HEK293 (cell line): Measurements from ENCODE around the gene EDAR.

Experiments
- CTCF ChIA-PET: fragments of 350-600 bp; formaldehyde crosslinking; extraction: SDS; loops from one replicate; lab custom pipeline; 2021; ENCODE audit warnings: antibody characterized with exemption; lab: Yijun Ruan, JAX
- POLR2A ChIA-PET: fragments of 300-600 bp; formaldehyde crosslinking; extraction: SDS; loops from one replicate; lab custom pipeline; 2020; ENCODE audit warnings: antibody characterized with exemption, inconsistent platforms; lab: Yijun Ruan, JAX
- H3K27ac ChIP-seq: fragments of 200-500 bp; sonication (Bioruptor generic); 2 replicates; pipeline ENCODE4 v1.5.1; 2014; ENCODE audit warnings: low read depth, low read length, control low read depth, inconsistent platforms; ENCODE audit errors: extremely low read depth
- H3K36me3 ChIP-seq, 2 experiments: fragments of 200-500 bp in 1 of 2; sonication (Bioruptor generic) in 1 of 2; 1 replicate in 1 of 2; 2 replicates in 1 of 2; pipeline ENCODE4 v1.5.1; 2014 to 2017; ENCODE audit warnings: inconsistent platforms in 2 of 2, low read length in 2 of 2; ENCODE audit not compliant: control insufficient read depth in 2 of 2, insufficient read depth in 1 of 2
- H3K4me1 ChIP-seq: fragments of 200-500 bp; sonication (Bioruptor generic); 2 replicates; pipeline ENCODE4 v1.5.1; 2014; ENCODE audit warnings: mild to moderate bottlenecking, low read length, inconsistent platforms; ENCODE audit not compliant: control insufficient read depth, insufficient read depth
- H3K4me3 ChIP-seq: 2 replicates; pipeline ENCODE4 v1.5.1; 2011; ENCODE audit warnings: low read depth, mild to moderate bottlenecking, control low read depth, low read length, moderate library complexity
- H3K9me3 ChIP-seq: fragments of 200-500 bp; sonication (Bioruptor generic); 2 replicates; pipeline ENCODE4 v1.5.1; 2014; ENCODE audit warnings: low read depth, low read length, inconsistent platforms; ENCODE audit not compliant: control insufficient read depth, insufficient read depth
- GLIS1 ChIP-seq: fragments of 450-650 bp; formaldehyde crosslinking; IDR thresholded peaks from 2 replicates; pipeline ENCODE4 v1.5.1; 2016; ENCODE audit warnings: missing biosample characterization, missing genetic modification characterization
- KLF16 ChIP-seq: fragments of 450-650 bp; formaldehyde crosslinking; IDR thresholded peaks from 2 replicates; pipeline ENCODE4 v1.5.1; 2017; ENCODE audit warnings: missing biosample characterization, missing genetic modification characterization
- TRIM28 ChIP-seq: IDR thresholded peaks from 2 replicates; pipeline ENCODE4 v1.6.1; 2011; ENCODE audit warnings: low read length, control low read depth, borderline replicate concordance
- WT1 ChIP-seq: fragments of 450-650 bp; formaldehyde crosslinking; IDR thresholded peaks from 2 replicates; pipeline ENCODE4 v1.5.1; 2016; ENCODE audit warnings: missing biosample characterization, missing genetic modification characterization
- ZNF10 ChIP-seq: fragments of 450-650 bp; formaldehyde crosslinking; IDR thresholded peaks from 2 replicates; pipeline ENCODE4 v1.5.1; 2017; ENCODE audit warnings: missing biosample characterization, missing genetic modification characterization
- ZNF184 ChIP-seq: fragments of 450-650 bp; IDR thresholded peaks from 2 replicates; pipeline ENCODE4 v1.5.1; 2018; ENCODE audit warnings: missing biosample characterization, mild to moderate bottlenecking, missing genetic modification characterization
- ZNF311 ChIP-seq: fragments of 450-650 bp; formaldehyde crosslinking; IDR thresholded peaks from 2 replicates; pipeline ENCODE4 v1.5.1; 2017; ENCODE audit warnings: missing biosample characterization, missing genetic modification characterization, borderline replicate concordance
- ZNF473 ChIP-seq: fragments of 450-650 bp; formaldehyde crosslinking; IDR thresholded peaks from 2 replicates; pipeline ENCODE4 v1.5.1; 2017; ENCODE audit warnings: missing biosample characterization, missing genetic modification characterization
- ZNF48 ChIP-seq: fragments of 450-650 bp; formaldehyde crosslinking; IDR thresholded peaks from 2 replicates; pipeline ENCODE4 v1.5.1; 2016; ENCODE audit warnings: missing biosample characterization, missing genetic modification characterization
- ZNF514 ChIP-seq: fragments of 450-650 bp; formaldehyde crosslinking; IDR thresholded peaks from 2 replicates; pipeline ENCODE4 v1.5.1; 2016; ENCODE audit warnings: missing biosample characterization, missing genetic modification characterization
- ZNF555 ChIP-seq: fragments of 450-650 bp; formaldehyde crosslinking; conservative IDR thresholded peaks from 2 replicates; pipeline ENCODE4 v1.5.1; 2017; ENCODE audit warnings: missing biosample characterization, mild to moderate bottlenecking, missing genetic modification characterization, inconsistent platforms
- ZNF621 ChIP-seq: fragments of 450-650 bp; formaldehyde crosslinking; IDR thresholded peaks from 2 replicates; pipeline ENCODE4 v1.5.1; 2017; ENCODE audit warnings: missing biosample characterization, missing genetic modification characterization
- ZNF624 ChIP-seq: fragments of 450-650 bp; formaldehyde crosslinking; IDR thresholded peaks from 2 replicates; pipeline ENCODE4 v1.5.1; 2017; ENCODE audit warnings: missing biosample characterization, missing genetic modification characterization
- ZNF654 ChIP-seq: fragments of 450-650 bp; formaldehyde crosslinking; IDR thresholded peaks from 2 replicates; pipeline ENCODE4 v1.5.1; 2016; ENCODE audit warnings: low read depth, missing biosample characterization, missing genetic modification characterization
- ZNF701 ChIP-seq: fragments of 450-650 bp; formaldehyde crosslinking; IDR thresholded peaks from 2 replicates; pipeline ENCODE4 v1.5.1; 2016; ENCODE audit warnings: missing biosample characterization, missing genetic modification characterization
- ZNF777 ChIP-seq: fragments of 450-650 bp; formaldehyde crosslinking; IDR thresholded peaks from 2 replicates; pipeline ENCODE4 v1.5.1; 2017; ENCODE audit warnings: missing biosample characterization, missing genetic modification characterization, borderline replicate concordance
- TF ChIP-seq, protein P1 (sequence below): fragments of 450-650 bp; IDR thresholded peaks from 2 replicates; pipeline ENCODE4 v1.5.1; 2018; ENCODE audit warnings: missing biosample characterization, missing genetic modification characterization
- TF ChIP-seq, protein P2 (sequence below): fragments of 450-650 bp; formaldehyde crosslinking; IDR thresholded peaks from 2 replicates; pipeline ENCODE4 v1.5.1; 2016; ENCODE audit warnings: missing biosample characterization, missing genetic modification characterization
- TF ChIP-seq, protein P3 (sequence below): fragments of 450-650 bp; formaldehyde crosslinking; IDR thresholded peaks from 2 replicates; pipeline ENCODE4 v1.5.1; 2016; ENCODE audit warnings: missing biosample characterization, missing genetic modification characterization
- TF ChIP-seq, protein P4 (sequence below): fragments of 450-650 bp; formaldehyde crosslinking; IDR thresholded peaks from 2 replicates; pipeline ENCODE4 v1.5.1; 2016; ENCODE audit warnings: missing biosample characterization, missing genetic modification characterization

The EDAR gene

DNA sequence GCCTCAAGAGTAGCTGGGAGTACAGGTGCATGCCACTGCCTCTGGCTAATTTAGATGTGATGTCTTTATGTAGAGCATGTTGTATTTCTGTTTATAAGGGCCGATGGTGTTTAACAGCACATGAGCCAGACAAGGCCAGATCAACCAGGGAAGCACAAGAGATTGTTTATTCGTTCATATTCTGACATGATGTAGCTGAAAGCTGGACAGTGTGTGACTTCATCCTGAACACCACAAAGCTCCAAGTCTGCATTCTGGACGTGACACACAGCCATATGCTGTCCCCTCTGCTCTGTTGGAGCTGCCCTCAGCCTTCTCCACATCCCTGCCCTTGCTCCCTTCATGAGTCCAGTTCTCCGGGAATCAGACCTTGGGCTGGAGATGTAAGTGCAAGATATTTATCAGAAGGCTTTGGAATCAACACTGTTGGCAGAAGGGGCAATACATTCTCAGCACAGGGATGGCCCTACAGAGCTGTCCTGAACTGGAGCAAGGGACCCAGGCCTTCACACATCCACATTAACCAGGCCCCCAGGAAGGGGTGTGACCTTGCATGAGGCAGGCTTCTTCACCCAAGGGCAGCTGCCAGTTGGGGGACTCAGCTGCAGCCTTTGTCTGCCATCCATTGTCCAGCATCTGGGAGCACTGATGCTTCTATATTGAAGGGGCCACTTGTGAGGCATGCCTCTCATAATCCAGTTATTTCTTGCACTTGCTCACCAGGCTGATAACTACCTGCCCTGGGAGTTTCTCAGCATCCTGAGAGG lies 38.5 kb downstream of the EDAR start:
- POLR2A ChIA-PET = interaction anchor here (0.6 kb wide), 1 partner anchor 10 kb away, joined by 5 read pairs; no protein-coding TSS in a partner anchor
- CTCF ChIA-PET = interaction anchor here (0.5 kb wide), 1 partner anchor 520 kb away, joined by 3 read pairs; no protein-coding TSS in a partner anchor
- H3K27ac ChIP-seq = no peak overlapping the region
- TF ChIP-seq KLF16 (no peak), ZNF311 (tag by site-specific recombination) (no peak), ZNF184 (tag by site-specific recombination) (no peak), ZNF473 (tag by site-specific recombination) (no peak), ZNF555 (tag by site-specific recombination) (no peak), ZNF10 (tag by site-specific recombination) (no peak), ZNF654 (tag by site-specific recombination) (no peak), ZNF621 (no peak), TRIM28 (no peak), ZNF777 (tag by site-specific recombination) (no peak)
- TF ChIP-seq, protein P1, sequence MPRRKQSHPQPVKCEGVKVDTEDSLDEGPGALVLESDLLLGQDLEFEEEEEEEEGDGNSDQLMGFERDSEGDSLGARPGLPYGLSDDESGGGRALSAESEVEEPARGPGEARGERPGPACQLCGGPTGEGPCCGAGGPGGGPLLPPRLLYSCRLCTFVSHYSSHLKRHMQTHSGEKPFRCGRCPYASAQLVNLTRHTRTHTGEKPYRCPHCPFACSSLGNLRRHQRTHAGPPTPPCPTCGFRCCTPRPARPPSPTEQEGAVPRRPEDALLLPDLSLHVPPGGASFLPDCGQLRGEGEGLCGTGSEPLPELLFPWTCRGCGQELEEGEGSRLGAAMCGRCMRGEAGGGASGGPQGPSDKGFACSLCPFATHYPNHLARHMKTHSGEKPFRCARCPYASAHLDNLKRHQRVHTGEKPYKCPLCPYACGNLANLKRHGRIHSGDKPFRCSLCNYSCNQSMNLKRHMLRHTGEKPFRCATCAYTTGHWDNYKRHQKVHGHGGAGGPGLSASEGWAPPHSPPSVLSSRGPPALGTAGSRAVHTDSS = no peak
- TF ChIP-seq, protein P2, sequence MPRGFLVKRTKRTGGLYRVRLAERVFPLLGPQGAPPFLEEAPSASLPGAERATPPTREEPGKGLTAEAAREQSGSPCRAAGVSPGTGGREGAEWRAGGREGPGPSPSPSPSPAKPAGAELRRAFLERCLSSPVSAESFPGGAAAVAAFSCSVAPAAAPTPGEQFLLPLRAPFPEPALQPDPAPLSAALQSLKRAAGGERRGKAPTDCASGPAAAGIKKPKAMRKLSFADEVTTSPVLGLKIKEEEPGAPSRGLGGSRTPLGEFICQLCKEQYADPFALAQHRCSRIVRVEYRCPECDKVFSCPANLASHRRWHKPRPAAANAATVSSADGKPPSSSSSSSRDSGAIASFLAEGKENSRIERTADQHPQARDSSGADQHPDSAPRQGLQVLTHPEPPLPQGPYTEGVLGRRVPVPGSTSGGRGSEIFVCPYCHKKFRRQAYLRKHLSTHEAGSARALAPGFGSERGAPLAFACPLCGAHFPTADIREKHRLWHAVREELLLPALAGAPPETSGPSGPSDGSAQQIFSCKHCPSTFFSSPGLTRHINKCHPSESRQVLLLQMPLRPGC (tag by site-specific recombination) = no peak
- TF ChIP-seq, protein P3, sequence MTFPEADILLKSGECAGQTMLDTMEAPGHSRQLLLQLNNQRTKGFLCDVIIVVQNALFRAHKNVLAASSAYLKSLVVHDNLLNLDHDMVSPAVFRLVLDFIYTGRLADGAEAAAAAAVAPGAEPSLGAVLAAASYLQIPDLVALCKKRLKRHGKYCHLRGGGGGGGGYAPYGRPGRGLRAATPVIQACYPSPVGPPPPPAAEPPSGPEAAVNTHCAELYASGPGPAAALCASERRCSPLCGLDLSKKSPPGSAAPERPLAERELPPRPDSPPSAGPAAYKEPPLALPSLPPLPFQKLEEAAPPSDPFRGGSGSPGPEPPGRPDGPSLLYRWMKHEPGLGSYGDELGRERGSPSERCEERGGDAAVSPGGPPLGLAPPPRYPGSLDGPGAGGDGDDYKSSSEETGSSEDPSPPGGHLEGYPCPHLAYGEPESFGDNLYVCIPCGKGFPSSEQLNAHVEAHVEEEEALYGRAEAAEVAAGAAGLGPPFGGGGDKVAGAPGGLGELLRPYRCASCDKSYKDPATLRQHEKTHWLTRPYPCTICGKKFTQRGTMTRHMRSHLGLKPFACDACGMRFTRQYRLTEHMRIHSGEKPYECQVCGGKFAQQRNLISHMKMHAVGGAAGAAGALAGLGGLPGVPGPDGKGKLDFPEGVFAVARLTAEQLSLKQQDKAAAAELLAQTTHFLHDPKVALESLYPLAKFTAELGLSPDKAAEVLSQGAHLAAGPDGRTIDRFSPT (tag by site-specific recombination) = no peak
- TF ChIP-seq, all 188 proteins: peak for 0
- no peaks in the 10 kb centered on the region for H3K36me3 ChIP-seq
- no peaks in the 10 kb centered on the region for H3K4me1 ChIP-seq
- no peak overlapping the region for H3K4me3 ChIP-seq
- H3K9me3 ChIP-seq = no peaks in the 10 kb centered on the region

DNA sequence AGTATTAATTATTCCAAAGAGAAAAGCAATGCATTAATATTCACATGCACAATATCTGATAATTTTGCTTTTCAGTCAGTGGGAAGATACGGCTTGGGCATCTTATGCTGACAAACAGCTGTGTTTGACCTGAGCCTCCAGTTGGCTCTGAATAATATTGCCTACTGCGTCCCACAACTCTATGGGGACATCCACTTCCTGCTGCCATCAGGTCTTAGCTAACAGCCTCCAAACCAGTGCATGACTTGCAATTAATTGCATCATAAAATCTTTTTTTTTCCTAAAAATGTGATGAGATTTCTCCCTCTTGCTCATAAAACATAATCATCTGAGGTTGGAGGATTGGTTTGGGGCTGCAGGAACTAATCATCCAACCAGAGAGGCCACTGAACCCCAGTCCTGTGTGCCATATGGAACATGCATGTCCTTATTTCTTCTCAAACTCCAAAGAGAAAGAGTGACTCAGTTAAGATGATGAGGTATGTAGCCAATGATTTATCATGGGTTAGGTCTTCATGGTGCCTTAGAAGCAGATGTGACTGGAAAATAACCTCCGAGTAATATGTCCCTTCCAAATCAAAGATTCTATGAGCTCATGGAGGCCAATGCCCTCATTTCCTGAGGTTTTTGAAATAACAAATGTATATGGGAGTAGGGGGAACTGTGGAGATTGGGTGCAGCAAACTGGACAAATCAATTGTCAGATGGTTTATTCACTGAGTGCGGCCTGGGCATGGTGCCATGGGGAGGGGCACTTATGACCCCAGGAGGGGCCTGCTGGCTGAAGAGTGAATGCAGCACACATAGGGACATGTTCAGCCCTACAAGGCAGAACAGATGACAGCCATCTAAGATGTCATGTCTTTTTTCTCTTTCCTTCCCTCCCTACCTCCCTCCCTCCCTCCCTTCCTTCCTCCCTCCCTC lies 39.4 kb downstream of the EDAR start:
- CTCF ChIA-PET = interaction anchor here (1.3 kb wide), 1 partner anchor 39 kb away, joined by 3 read pairs; no protein-coding TSS in a partner anchor
- H3K9me3 ChIP-seq = no peaks in the 10 kb centered on the region
- POLR2A ChIA-PET = interaction anchor here (0.6 kb wide), 1 partner anchor 9 kb away, joined by 5 read pairs; no protein-coding TSS in a partner anchor

More for the DNA sequence above, 39.4 kb downstream of the EDAR start:
- Histone ChIP-seq H3K36me3 (no peaks in the 10 kb centered on the region), H3K4me3 (no peak overlapping the region)
- TF ChIP-seq, protein P4, sequence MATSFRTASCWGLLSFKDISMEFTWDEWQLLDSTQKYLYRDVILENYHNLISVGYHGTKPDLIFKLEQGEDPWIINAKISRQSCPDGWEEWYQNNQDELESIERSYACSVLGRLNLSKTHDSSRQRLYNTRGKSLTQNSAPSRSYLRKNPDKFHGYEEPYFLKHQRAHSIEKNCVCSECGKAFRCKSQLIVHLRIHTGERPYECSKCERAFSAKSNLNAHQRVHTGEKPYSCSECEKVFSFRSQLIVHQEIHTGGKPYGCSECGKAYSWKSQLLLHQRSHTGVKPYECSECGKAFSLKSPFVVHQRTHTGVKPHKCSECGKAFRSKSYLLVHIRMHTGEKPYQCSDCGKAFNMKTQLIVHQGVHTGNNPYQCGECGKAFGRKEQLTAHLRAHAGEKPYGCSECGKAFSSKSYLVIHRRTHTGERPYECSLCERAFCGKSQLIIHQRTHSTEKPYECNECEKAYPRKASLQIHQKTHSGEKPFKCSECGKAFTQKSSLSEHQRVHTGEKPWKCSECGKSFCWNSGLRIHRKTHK (tag by site-specific recombination) = no peak
- no peak for TF ChIP-seq WT1 (tag by site-specific recombination)
- TF ChIP-seq GLIS1 (tag by site-specific recombination) = no peak
- TF ChIP-seq ZNF555 (tag by site-specific recombination) = no peak
- no peak for TF ChIP-seq ZNF514 (tag by site-specific recombination)
- TF ChIP-seq ZNF48 (tag by site-specific recombination) = no peak
- no peak for TF ChIP-seq ZNF701 (tag by site-specific recombination)
- no peak for TF ChIP-seq ZNF624 (tag by site-specific recombination)
- TF ChIP-seq, all 188 proteins: peak for 0
- H3K27ac ChIP-seq = no peak overlapping the region
- no peaks in the 10 kb centered on the region for H3K4me1 ChIP-seq
